Measurements from ENCODE around the gene OR5T3.
"Not testable (repeated sequence)": the region's sequence is repeated elsewhere in the genome, so short reads cannot be mapped to it uniquely, and the experiment has no call there.

Gene OR5T3

DNA sequence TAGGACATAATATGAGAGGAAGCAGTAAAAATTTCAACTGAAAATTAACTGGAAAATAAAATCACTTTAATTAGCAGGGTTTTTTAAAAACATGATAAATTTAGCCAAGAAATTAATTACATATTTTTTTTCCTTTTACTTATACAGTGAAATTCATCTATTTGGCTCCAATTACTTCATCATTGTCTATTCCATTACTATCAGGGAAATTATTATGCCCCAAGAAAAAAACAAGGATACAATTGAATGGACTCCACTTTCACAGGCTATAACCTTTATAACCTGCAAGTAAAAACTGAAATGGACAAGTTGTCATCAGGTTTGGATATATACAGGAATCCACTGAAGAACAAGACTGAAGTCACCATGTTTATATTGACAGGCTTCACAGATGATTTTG, at the start of gene OR5T3:
OR5T3 (plus strand) TSS at position 301 of the 400 bp plus-strand sequence; CDS start at position 301, 0 bp downstream.
- DNase-seq (ENCODE audit: insufficient read length, low spot score) (no peak), FAIRE-seq (no peak)
- TF ChIP-seq, protein P1, sequence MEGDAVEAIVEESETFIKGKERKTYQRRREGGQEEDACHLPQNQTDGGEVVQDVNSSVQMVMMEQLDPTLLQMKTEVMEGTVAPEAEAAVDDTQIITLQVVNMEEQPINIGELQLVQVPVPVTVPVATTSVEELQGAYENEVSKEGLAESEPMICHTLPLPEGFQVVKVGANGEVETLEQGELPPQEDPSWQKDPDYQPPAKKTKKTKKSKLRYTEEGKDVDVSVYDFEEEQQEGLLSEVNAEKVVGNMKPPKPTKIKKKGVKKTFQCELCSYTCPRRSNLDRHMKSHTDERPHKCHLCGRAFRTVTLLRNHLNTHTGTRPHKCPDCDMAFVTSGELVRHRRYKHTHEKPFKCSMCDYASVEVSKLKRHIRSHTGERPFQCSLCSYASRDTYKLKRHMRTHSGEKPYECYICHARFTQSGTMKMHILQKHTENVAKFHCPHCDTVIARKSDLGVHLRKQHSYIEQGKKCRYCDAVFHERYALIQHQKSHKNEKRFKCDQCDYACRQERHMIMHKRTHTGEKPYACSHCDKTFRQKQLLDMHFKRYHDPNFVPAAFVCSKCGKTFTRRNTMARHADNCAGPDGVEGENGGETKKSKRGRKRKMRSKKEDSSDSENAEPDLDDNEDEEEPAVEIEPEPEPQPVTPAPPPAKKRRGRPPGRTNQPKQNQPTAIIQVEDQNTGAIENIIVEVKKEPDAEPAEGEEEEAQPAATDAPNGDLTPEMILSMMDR (IDR thresholded peaks at IDR 0.05; ENCODE audit: insufficient read depth, missing control alignments), result no peak

DNA sequence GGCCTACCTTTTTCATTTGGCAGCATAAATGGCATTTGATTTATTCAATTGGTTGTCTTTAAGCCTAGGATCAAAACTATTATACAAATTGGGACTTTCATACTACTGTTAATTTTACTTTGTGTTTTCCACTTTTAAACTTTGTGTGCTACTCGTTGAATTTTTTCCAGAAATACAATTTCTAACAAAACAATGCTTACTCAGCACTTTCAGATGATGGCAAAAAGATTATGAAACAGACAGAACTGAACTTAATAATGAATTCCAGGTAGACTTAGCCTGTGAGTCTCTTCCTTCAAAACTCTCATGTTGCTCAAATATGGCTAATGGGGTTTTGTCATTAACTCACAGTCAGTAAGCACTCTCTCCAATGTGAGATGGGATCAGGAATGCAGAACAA, 44.3 kb upstream of the OR5T3 start:
- TF ChIP-seq, protein P1 (IDR thresholded peaks at IDR 0.05; ENCODE audit: insufficient read depth, missing control alignments), result no peak
- DNase-seq (ENCODE audit: insufficient read length, low spot score) (no peak), FAIRE-seq (no peak)

DNA sequence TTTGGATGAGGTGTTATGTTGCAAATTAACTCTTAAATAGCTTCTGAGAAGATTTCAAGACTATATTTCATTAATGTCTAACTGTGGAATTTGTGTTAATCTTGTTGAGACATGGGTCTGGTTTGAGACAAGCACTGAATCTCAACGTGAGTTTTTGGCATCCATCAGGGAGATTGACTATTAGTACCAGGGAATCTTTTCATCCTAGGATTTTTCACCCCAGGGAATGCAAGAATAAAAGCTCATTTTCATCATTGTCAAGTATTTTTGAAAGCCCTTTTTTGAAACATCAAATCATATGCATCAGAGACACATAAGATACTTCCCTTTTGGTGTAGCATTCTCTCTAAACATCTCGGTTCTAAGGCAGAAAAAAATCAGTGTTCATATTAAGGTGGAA, 37.5 kb upstream of the OR5T3 start:
- FAIRE-seq, result no peak

DNA sequence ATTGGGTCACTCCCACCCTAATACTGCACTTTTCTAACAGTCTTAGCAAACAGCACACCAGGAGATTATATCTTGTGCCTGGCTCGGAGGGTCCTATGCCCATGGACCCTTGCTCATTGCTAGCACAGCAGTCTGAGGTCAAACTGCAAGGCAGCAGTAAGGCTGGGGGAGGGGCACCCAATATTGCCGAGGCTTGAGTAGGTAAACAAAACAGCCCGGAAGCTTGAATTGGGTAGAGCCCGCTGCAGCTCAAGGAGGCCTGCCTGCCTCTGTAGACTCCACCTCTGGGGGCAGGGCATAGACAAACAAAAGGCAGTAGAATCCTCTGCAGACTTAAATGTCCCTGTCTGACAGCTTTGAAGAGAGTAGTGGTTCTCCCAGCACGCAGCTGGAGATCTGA, 32.3 kb upstream of the OR5T3 start:
- not testable (repeated sequence) for FAIRE-seq; DNase-seq (ENCODE audit: insufficient read length, low spot score)

More for the DNA sequence above, 37.5 kb upstream of the OR5T3 start:
- TF ChIP-seq, protein P1 (IDR thresholded peaks at IDR 0.05; ENCODE audit: insufficient read depth, missing control alignments), result no peak
- DNase-seq (ENCODE audit: insufficient read length, low spot score), result no peak

DNA sequence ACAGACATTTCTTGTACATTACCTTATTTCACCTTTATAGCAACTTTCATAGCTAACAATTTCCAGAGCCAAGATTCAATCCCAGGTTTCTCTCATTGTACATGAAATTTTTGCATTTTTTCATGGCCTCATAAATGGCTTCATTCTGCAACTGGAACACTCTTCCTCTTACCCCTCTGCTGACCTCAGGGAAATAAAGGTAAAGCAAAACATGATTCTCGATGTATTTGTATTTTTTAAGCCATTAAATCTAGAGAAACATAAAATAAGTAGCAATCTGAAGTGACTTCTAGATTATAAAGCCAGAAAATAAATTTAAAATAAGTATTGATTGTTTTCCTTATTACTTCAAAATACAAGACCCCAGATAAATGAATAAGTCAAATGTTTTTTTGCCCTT, 17.9 kb upstream of the OR5T3 start, which contains the start of gene OR5T2:
OR5T2 (minus strand) TSS at position 101 of the 400 bp plus-strand sequence. CDS start 1,193 bp downstream, outside the sequence.
- TF ChIP-seq, protein P1 (IDR thresholded peaks at IDR 0.05; ENCODE audit: insufficient read depth, missing control alignments), result no peak
- DNase-seq (ENCODE audit: insufficient read length, low spot score), result no peak
- FAIRE-seq, result no peak

DNA sequence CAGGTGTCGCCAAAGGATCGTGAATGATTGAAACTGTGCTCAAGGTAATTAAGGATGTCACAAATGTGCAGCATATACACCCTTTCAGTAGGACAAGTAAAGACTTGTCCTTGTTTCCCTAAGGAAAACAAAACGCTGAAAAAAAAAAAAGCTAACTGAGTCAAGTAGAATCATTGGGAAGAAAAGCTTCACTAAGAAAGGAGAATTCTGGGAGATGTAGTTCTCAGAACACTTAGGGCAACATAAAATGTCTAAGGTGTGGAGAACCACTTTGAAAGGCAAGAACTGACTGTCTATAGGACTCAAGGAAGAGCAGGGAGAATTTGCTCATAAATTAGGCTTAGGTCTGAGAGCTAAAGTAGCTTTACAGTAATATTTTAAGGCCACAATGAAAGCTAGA, 19.0 kb downstream of the OR5T3 start:
- no peak for DNase-seq (ENCODE audit: insufficient read length, low spot score)
- no peak for FAIRE-seq
- TF ChIP-seq, protein P1 (IDR thresholded peaks at IDR 0.05; ENCODE audit: insufficient read depth, missing control alignments), result no peak

DNA sequence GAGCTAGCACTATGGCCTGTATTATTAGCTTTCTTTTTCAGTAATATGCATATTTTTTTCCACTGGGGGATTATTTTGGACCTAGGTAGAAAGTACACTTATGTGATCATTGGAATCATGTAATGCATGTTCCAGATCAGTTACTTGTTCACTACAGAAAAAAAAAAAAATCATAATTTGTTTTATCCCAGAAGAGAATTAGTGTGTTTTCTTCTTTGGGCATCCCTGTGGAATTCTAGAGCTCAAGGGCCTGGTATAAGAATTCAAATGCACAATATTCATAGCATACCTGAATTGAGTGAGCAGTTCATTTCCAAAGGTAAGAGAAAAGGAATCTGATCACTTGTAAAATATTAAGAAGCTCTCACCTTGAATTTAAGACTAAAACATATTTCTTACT, 21.8 kb downstream of the OR5T3 start, which contains the start of gene OR5T1:
OR5T1 (plus strand) TSS at position 301 of the 400 bp plus-strand sequence. CDS start 1,485 bp downstream, outside the sequence.
- FAIRE-seq (no peak), DNase-seq (ENCODE audit: insufficient read length, low spot score) (no peak)

More for the DNA sequence above, 21.8 kb downstream of the OR5T3 start, which contains the start of gene OR5T1:
- TF ChIP-seq, protein P1 (IDR thresholded peaks at IDR 0.05; ENCODE audit: insufficient read depth, missing control alignments), result no peak

All from D721Med (cell line).